OCI-LY1 (cell line): ENCODE measurements around the gene POC1A.
A peak's percentile ranks its signal among the peaks of the same experiment; 100 is the strongest.
"Not testable (repeated sequence)": the region's sequence is repeated elsewhere in the genome, so short reads cannot be mapped to it uniquely, and the experiment has no call there.

Experiments used
- H2AFZ ChIP-seq: fragments of 200-600 bp; sonication (generic), shearing (Covaris generic); 2 replicates; pipeline ENCODE4 v1.6.0; 2014; ENCODE audit warnings: antibody characterized with exemption, mild to moderate bottlenecking, low read length
- H3F3A ChIP-seq: fragments of 200-600 bp; sonication (generic), shearing (Covaris generic); 2 replicates; pipeline ENCODE4 v1.6.0; 2014; ENCODE audit warnings: mild to moderate bottlenecking, antibody characterized with exemption, low read length, moderate library complexity; ENCODE audit not compliant: insufficient read depth
- H3K27ac ChIP-seq: fragments of 200-600 bp; sonication (generic); 2 replicates; pipeline ENCODE4 v1.5.1; 2014; ENCODE audit warnings: low read length, mixed run types, mild to moderate bottlenecking, low read depth; ENCODE audit not compliant: poor library complexity, severe bottlenecking
- H3K27me3 ChIP-seq: fragments of 200-600 bp; sonication (generic); 2 replicates; pipeline ENCODE4 v1.6.0; 2014; ENCODE audit warnings: antibody characterized with exemption, mild to moderate bottlenecking, low read length, moderate library complexity; ENCODE audit not compliant: insufficient read depth
- H3K36me3 ChIP-seq: fragments of 200-600 bp; sonication (generic); 2 replicates; pipeline ENCODE4 v1.6.1; 2014; ENCODE audit warnings: mild to moderate bottlenecking, antibody characterized with exemption, low read length, moderate library complexity, mixed read lengths; ENCODE audit not compliant: insufficient read depth
- H3K4me1 ChIP-seq: fragments of 200-600 bp; sonication (generic); 2 replicates; pipeline ENCODE4 v1.5.1; 2014; ENCODE audit warnings: mild to moderate bottlenecking, low read length, moderate library complexity; ENCODE audit not compliant: insufficient read depth, severe bottlenecking
- H3K4me2 ChIP-seq: fragments of 200-600 bp; sonication (generic), shearing (Covaris generic); 2 replicates; pipeline ENCODE4 v1.6.1; 2014; ENCODE audit warnings: low read length
- H3K4me3 ChIP-seq: fragments of 200-600 bp; sonication (generic); 2 replicates; pipeline ENCODE4 v1.5.1; 2014; ENCODE audit warnings: low read length, low read depth, mild to moderate bottlenecking, mixed read lengths; ENCODE audit not compliant: poor library complexity, severe bottlenecking
- H3K79me2 ChIP-seq: fragments of 200-600 bp; shearing (Covaris generic); 2 replicates; pipeline ENCODE4 v1.6.1; 2016; ENCODE audit warnings: mixed run types, low read length, mixed read lengths; ENCODE audit not compliant: insufficient read depth
- H3K9ac ChIP-seq: fragments of 200-600 bp; sonication (generic), shearing (Covaris generic); 2 replicates; pipeline ENCODE4 v1.6.1; 2014; ENCODE audit warnings: mild to moderate bottlenecking, low read length, mixed read lengths
- H3K9me2 ChIP-seq: fragments of 200-600 bp; sonication (generic), shearing (Covaris generic); 2 replicates; pipeline ENCODE4 v1.6.1; 2014; ENCODE audit warnings: low read depth, mild to moderate bottlenecking, low read length, mixed read lengths
- H3K9me3 ChIP-seq: fragments of 200-600 bp; shearing (Covaris generic); 2 replicates; pipeline ENCODE4 v1.6.1; 2014; ENCODE audit warnings: low read length, mixed read lengths
- H4K20me1 ChIP-seq: fragments of 200-600 bp; sonication (generic), shearing (Covaris generic); 2 replicates; pipeline ENCODE4 v1.6.0; 2016; ENCODE audit warnings: mild to moderate bottlenecking, low read length; ENCODE audit not compliant: insufficient read depth
- EZH2 ChIP-seq: fragments of 200-600 bp; sonication (generic), shearing (Covaris generic); IDR thresholded peaks from 2 replicates; pipeline ENCODE4 v1.8.0; 2017; ENCODE audit warnings: borderline replicate concordance, mixed run types, mild to moderate bottlenecking, antibody characterized with exemption, low read length, moderate library complexity, mixed read lengths
- TF ChIP-seq, protein P1 (sequence below): fragments of 200-600 bp; sonication (generic), shearing (Covaris generic); IDR thresholded peaks from 2 replicates; pipeline ENCODE4 v1.5.1; 2017; ENCODE audit warnings: mild to moderate bottlenecking, antibody characterized with exemption, low read length, moderate library complexity, mixed read lengths

The POC1A gene

DNA sequence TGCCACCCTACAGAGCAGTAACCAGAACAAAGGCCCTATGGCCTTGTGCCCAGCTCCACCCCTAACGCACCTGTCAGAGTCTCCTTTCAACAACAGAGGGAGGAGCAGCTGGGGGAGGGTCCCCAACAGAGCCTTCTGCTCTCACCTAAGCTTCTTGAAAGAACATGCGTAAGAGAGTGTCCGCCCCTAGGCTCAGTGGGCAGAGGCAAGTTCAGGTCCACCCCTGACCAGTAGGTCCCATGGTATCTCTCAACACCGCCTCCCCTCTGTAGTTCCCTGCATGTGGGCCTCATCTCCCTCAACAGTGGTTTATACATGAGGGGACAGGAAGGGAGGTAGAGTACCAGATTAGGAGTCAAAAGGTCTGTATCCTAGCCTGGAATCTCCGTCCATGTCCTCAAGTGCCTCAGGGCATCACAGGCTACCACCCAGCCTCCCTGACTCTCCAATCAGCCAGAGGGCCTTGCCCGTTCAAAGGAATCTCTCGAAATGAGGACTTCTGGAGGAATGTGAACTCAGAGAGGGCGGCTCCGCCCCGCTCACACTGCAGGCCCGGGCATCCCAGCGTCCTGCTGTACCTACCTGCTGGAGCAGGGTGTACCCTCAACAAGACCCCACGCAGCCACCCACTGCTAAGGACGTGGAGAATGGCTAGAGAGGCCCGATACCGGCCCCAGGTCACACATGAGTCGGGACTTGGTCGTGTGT, 680 bp downstream of the POC1A start:
- H3K9ac ChIP-seq = peak overlapping the region; percentile 91
- H3K4me1 ChIP-seq = peaks cover 18% of the 10 kb centered on the region
- H3F3A ChIP-seq = no peaks in the 10 kb centered on the region
- peaks cover 13% of the 10 kb centered on the region for H3K36me3 ChIP-seq
- H3K27ac ChIP-seq = peak overlapping the region; percentile 78
- no peaks in the 10 kb centered on the region for H3K9me3 ChIP-seq
- peak overlapping the region; percentile 90 for H3K4me3 ChIP-seq
- no peaks in the 10 kb centered on the region for H4K20me1 ChIP-seq
- H2AFZ ChIP-seq = no peak overlapping the region
- H3K9me2 ChIP-seq = no peaks in the 10 kb centered on the region
- no peaks in the 10 kb centered on the region for H3K27me3 ChIP-seq
- no peaks in the 10 kb centered on the region for H3K79me2 ChIP-seq
- no peak for TF ChIP-seq EZH2
- TF ChIP-seq, protein P1, sequence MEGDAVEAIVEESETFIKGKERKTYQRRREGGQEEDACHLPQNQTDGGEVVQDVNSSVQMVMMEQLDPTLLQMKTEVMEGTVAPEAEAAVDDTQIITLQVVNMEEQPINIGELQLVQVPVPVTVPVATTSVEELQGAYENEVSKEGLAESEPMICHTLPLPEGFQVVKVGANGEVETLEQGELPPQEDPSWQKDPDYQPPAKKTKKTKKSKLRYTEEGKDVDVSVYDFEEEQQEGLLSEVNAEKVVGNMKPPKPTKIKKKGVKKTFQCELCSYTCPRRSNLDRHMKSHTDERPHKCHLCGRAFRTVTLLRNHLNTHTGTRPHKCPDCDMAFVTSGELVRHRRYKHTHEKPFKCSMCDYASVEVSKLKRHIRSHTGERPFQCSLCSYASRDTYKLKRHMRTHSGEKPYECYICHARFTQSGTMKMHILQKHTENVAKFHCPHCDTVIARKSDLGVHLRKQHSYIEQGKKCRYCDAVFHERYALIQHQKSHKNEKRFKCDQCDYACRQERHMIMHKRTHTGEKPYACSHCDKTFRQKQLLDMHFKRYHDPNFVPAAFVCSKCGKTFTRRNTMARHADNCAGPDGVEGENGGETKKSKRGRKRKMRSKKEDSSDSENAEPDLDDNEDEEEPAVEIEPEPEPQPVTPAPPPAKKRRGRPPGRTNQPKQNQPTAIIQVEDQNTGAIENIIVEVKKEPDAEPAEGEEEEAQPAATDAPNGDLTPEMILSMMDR = peak; percentile 11; the same call in 1 of the 2 replicates
- peak overlapping the region; percentile 98 for H3K4me2 ChIP-seq

DNA sequence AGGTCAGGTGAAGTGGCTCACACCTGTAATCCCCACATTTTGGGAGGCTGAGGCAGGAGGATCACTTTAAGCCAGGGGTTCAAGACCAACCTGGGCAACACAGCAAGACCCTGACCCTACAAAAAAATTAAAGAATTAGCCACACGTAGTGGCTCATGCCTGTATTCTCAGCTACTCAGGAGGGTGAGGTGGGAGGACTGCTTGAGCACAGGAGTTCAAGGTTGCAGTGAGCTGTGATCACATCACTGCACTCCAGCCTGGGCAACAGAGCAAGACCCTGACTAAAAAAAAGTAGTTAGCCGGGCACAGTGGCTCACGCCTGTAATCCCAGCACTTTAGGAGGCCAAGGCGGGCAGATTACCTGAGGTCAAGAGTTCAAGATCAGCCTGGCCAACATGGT, 2.2 kb downstream of the POC1A start:
- Histone ChIP-seq H3K36me3 (peaks cover 23% of the 10 kb centered on the region), H3K4me1 (peaks cover 27% of the 10 kb centered on the region)
- not testable (repeated sequence) for H3K9me3 ChIP-seq, H3K27ac ChIP-seq, H3K9me2 ChIP-seq, H3K4me3 ChIP-seq, H4K20me1 ChIP-seq, H3K4me2 ChIP-seq, H3K27me3 ChIP-seq, H2AFZ ChIP-seq, H3F3A ChIP-seq, H3K9ac ChIP-seq, H3K79me2 ChIP-seq

DNA sequence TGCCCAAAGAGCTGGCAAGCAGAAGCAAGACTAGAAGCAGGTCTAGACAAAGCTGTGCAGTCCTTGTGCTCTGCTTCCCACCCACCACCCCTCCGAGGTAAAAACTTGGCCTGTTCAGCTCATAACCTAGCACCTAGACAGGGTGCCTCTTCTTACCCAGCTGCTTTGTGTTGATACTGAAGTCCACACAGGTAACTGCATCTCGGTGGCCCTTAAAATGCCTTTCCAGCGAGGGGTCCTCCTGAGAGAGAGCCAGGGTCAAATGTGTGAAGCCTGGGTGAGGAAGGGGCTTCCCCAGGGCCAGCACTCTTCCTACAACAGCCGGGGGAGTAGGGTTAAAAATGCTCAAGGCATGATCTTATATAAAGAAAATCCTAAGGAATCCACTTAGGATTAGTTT, 3.4 kb downstream of the POC1A start:
- Histone ChIP-seq H3K36me3 (peaks cover 34% of the 10 kb centered on the region), H3F3A (no peaks in the 10 kb centered on the region), H3K27me3 (no peaks in the 10 kb centered on the region), H4K20me1 (no peaks in the 10 kb centered on the region), H3K9me2 (no peaks in the 10 kb centered on the region), H3K79me2 (no peaks in the 10 kb centered on the region), H3K4me3 (no peak overlapping the region), H3K27ac (no peak overlapping the region), H3K4me1 (peaks cover 27% of the 10 kb centered on the region), H3K4me2 (no peak overlapping the region), H3K9ac (no peak overlapping the region), H2AFZ (no peak overlapping the region), H3K9me3 (no peaks in the 10 kb centered on the region)
- no peak for TF ChIP-seq EZH2

DNA sequence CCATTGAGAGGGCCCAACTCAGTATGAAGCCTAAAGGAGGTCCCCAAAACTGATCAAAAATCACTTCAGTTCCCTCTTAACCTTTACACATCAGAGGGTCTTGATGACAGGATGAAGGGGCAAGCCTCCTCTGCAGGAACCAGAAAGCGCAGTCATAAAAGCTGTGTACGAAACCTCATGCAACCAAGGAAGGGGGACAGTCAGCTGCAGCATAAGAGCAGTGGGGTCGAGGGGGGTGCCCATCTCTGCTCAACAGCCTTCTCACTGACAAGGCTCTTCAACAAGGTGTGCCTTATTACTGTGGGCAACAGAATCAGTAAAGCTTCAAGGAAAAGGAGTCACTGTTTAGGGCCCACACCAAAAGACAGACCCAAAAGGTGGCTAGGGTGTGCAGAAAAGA, 3.9 kb downstream of the POC1A start:
- no peak overlapping the region for H3K9ac ChIP-seq
- TF ChIP-seq, protein P1 = no peak
- H2AFZ ChIP-seq = no peak overlapping the region
- H3K36me3 ChIP-seq = peaks cover 38% of the 10 kb centered on the region
- peaks cover 27% of the 10 kb centered on the region for H3K4me1 ChIP-seq
- no peaks in the 10 kb centered on the region for H3K9me3 ChIP-seq
- no peak overlapping the region for H3K27ac ChIP-seq
- no peaks in the 10 kb centered on the region for H4K20me1 ChIP-seq
- H3F3A ChIP-seq = no peaks in the 10 kb centered on the region
- H3K79me2 ChIP-seq = no peaks in the 10 kb centered on the region
- H3K27me3 ChIP-seq = no peaks in the 10 kb centered on the region
- no peak overlapping the region for H3K4me3 ChIP-seq
- H3K4me2 ChIP-seq = no peak overlapping the region
- no peaks in the 10 kb centered on the region for H3K9me2 ChIP-seq
